Loucy (cell line): ENCODE data around the gene FGFRL1.
"Not testable (repeated sequence)": the region's sequence is repeated elsewhere in the genome, so short reads cannot be mapped to it uniquely, and the experiment has no call there.

Source experiments
- CTCF ChIP-seq: fragments of 200-600 bp; sonication (generic); conservative IDR thresholded peaks from 2 replicates; pipeline ENCODE4 v1.5.1; 2014; ENCODE audit warnings: mild to moderate bottlenecking, antibody characterized with exemption, low read length
- EZH2phosphoT487 ChIP-seq: fragments of 200-600 bp; IDR thresholded peaks from 2 replicates; pipeline ENCODE4 v1.6.1; 2018; ENCODE audit warnings: antibody characterized with exemption, mild to moderate bottlenecking, moderate library complexity, borderline replicate concordance

GRCh38 chr4:1053891-1054290 is 42.5 kb downstream of the FGFRL1 start:
- TF ChIP-seq CTCF, EZH2phosphoT487: not testable (repeated sequence)
